ENCODE data around the gene DOCK3. TPM values are rescaled to one million over a fixed set of nuclear protein-coding genes. Genes with fewer than 3 reads are reported as not detected.

Gene DOCK3
- total RNA-seq, 1 experiment from 2014 or later: 0.15 TPM

DNA sequence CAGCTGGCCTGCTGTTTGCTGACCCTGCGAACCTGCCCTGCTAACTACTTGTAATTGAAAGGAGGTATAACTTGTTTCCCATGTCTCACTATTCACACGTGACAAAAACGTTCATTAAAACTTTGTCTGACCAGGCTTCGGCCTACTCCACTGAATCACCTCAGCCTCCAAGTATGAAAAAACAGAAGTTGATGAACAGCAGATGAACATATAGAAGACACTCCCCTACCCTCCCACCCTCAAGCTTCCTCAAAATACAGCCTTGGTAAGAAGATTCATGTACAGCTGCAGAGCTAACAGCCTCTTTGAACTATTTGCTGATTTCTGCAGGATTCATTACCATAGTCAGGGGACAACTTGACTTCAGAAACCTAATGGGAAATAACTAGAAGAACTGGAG lies 727.0 kb downstream of the DOCK3 start:
- no peaks in the 10 kb centered on the region for H3K4me1 ChIP-seq (ENCODE audit: insufficient read depth, low read length)
- no peak overlapping the region for H3K4me3 ChIP-seq (ENCODE audit: low read length)
- POLR2A ChIA-PET (ENCODE audit: unreplicated experiment): no interaction called here
- H3K9me3 ChIP-seq (ENCODE audit: low read length): no peaks in the 10 kb centered on the region
- H3K27ac ChIP-seq (ENCODE audit: low read length): no peak overlapping the region
- TF ChIP-seq EZH2 (IDR thresholded peaks at IDR 0.05; ENCODE audit: low read length, unreplicated experiment) (no peak), EZH2phosphoT487 (IDR thresholded peaks at IDR 0.05; ENCODE audit: borderline replicate concordance, low read length) (no peak), CTCF (conservative IDR thresholded peaks at IDR 0.05; ENCODE audit: low read depth, low read length) (no peak)
- H3K27me3 ChIP-seq (ENCODE audit: low read length): no peaks in the 10 kb centered on the region
- H3K79me2 ChIP-seq (ENCODE audit: low read length): no peaks in the 10 kb centered on the region
- H3K9me2 ChIP-seq (replicated peaks; ENCODE audit: low read length): no peaks in the 10 kb centered on the region
- ATAC-seq (no peak), DNase-seq (no peak)
- H3K4me2 ChIP-seq (ENCODE audit: low read length): no peak overlapping the region
- H3F3A ChIP-seq (ENCODE audit: low read length, unreplicated experiment): no peaks in the 10 kb centered on the region
- H3K36me3 ChIP-seq (ENCODE audit: low read depth, low read length): peaks cover 34% of the 10 kb centered on the region; the same call in 1 of the 2 replicates
- intact Hi-C loops (cut with micrococcal nuclease): no loop called here
- no peak overlapping the region for H3K9ac ChIP-seq (ENCODE audit: low read length)
- H2AFZ ChIP-seq (ENCODE audit: low read length): no peak overlapping the region
- no TSS peak for BruUV-seq (replicated peaks)
- CTCF ChIA-PET: no interaction called here
- no peaks in the 10 kb centered on the region for H4K20me1 ChIP-seq (ENCODE audit: low read length)

DNA sequence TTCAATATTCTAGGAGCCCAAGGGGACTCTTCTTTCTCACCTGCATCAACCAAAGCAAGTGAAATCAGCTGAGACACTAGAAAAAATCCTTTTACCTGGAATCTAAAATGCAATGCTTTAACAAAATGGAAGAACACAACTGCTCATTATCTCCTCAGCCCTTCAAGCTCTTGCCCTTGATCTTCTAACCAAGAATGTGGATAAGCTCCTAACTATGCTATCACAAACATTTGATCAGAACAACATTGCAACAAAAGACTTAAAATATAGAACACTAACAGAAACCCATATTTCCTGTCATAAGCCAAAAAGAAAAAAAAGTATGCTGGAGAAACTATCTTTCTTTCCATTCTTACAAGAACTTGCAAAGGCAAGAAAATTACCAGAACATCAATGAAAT lies 728.9 kb downstream of the DOCK3 start:
- H3K9me3 ChIP-seq (ENCODE audit: low read length): no peaks in the 10 kb centered on the region
- POLR2A ChIA-PET (ENCODE audit: unreplicated experiment): no interaction called here
- TF ChIP-seq CTCF (conservative IDR thresholded peaks at IDR 0.05; ENCODE audit: low read depth, low read length): no peak
- TF ChIP-seq EZH2 (IDR thresholded peaks at IDR 0.05; ENCODE audit: low read length, unreplicated experiment): no peak
- no peak for TF ChIP-seq EZH2phosphoT487 (IDR thresholded peaks at IDR 0.05; ENCODE audit: borderline replicate concordance, low read length)
- DNase-seq (no peak), ATAC-seq (no peak)
- H3K4me2 ChIP-seq (ENCODE audit: low read length): no peak overlapping the region
- no peaks in the 10 kb centered on the region for H3K27me3 ChIP-seq (ENCODE audit: low read length)
- no peaks in the 10 kb centered on the region for H3F3A ChIP-seq (ENCODE audit: low read length, unreplicated experiment)
- intact Hi-C loops (cut with micrococcal nuclease): no loop called here
- peaks cover 24% of the 10 kb centered on the region; the same call in 1 of the 2 replicates for H3K36me3 ChIP-seq (ENCODE audit: low read depth, low read length)
- no peak overlapping the region for H3K4me3 ChIP-seq (ENCODE audit: low read length)
- H4K20me1 ChIP-seq (ENCODE audit: low read length): no peaks in the 10 kb centered on the region
- no peaks in the 10 kb centered on the region for H3K79me2 ChIP-seq (ENCODE audit: low read length)
- no peak overlapping the region for H3K9ac ChIP-seq (ENCODE audit: low read length)
- H3K9me2 ChIP-seq (replicated peaks; ENCODE audit: low read length): no peaks in the 10 kb centered on the region
- H2AFZ ChIP-seq (ENCODE audit: low read length): no peak overlapping the region
- CTCF ChIA-PET: no interaction called here
- H3K4me1 ChIP-seq (ENCODE audit: insufficient read depth, low read length): no peaks in the 10 kb centered on the region
- no peak overlapping the region for H3K27ac ChIP-seq (ENCODE audit: low read length)
- no TSS peak for BruUV-seq (replicated peaks)

- BruUV-seq (replicated peaks): no TSS peak
- no peak for DNase-seq
- CTCF ChIA-PET: no interaction called here
- no peak for ATAC-seq
- Histone ChIP-seq H3K9ac (ENCODE audit: low read length) (no peak overlapping the region), H2AFZ (ENCODE audit: low read length) (no peak overlapping the region), H3K4me3 (ENCODE audit: low read length) (no peak overlapping the region), H4K20me1 (ENCODE audit: low read length) (no peaks in the 10 kb centered on the region), H3K4me1 (ENCODE audit: insufficient read depth, low read length) (no peaks in the 10 kb centered on the region), H3K9me2 (replicated peaks; ENCODE audit: low read length) (no peaks in the 10 kb centered on the region), H3K27me3 (ENCODE audit: low read length) (no peaks in the 10 kb centered on the region), H3K36me3 (ENCODE audit: low read depth, low read length) (peaks cover 40% of the 10 kb centered on the region), H3K4me2 (ENCODE audit: low read length) (no peak overlapping the region), H3K9me3 (ENCODE audit: low read length) (no peaks in the 10 kb centered on the region), H3F3A (ENCODE audit: low read length, unreplicated experiment) (no peaks in the 10 kb centered on the region), H3K27ac (ENCODE audit: low read length) (no peak overlapping the region), H3K79me2 (ENCODE audit: low read length) (no peaks in the 10 kb centered on the region)
- intact Hi-C loops (cut with micrococcal nuclease): no loop called here
- POLR2A ChIA-PET (ENCODE audit: unreplicated experiment): no interaction called here
- TF ChIP-seq CTCF (conservative IDR thresholded peaks at IDR 0.05; ENCODE audit: low read depth, low read length) (no peak), EZH2 (IDR thresholded peaks at IDR 0.05; ENCODE audit: low read length, unreplicated experiment) (no peak), EZH2phosphoT487 (IDR thresholded peaks at IDR 0.05; ENCODE audit: borderline replicate concordance, low read length) (no peak)
Measured at GRCh38 chr3:51408021-51408420, 733.3 kb downstream of the DOCK3 start.

Measured in PC-3 (cell line).